GM19099 (cell line): ENCODE data around the gene KRTAP10-4.
"Not testable (repeated sequence)": the region's sequence is repeated elsewhere in the genome, so short reads cannot be mapped to it uniquely, and the experiment has no call there.

ENCODE experiments used
- POLR2A ChIP-seq: IDR thresholded peaks from 3 replicates; pipeline ENCODE4 v1.6.1; 2011; ENCODE audit warnings: low read depth; ENCODE audit not compliant: insufficient read length; ENCODE audit errors: extremely low read depth

The KRTAP10-4 gene, protein sequence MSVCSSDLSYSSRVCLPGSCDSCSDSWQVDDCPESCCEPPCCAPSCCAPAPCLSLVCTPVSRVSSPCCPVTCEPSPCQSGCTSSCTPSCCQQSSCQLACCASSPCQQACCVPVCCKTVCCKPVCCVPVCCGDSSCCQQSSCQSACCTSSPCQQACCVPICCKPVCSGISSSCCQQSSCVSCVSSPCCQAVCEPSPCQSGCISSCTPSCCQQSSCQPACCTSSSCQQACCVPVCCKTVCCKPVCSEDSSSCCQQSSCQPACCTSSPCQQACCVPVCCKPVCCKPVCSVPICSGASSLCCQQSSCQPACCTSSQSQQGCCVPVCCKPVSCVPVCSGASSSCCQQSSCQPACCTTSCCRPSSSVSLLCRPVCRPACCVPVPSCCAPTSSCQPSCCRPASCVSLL

DNA sequence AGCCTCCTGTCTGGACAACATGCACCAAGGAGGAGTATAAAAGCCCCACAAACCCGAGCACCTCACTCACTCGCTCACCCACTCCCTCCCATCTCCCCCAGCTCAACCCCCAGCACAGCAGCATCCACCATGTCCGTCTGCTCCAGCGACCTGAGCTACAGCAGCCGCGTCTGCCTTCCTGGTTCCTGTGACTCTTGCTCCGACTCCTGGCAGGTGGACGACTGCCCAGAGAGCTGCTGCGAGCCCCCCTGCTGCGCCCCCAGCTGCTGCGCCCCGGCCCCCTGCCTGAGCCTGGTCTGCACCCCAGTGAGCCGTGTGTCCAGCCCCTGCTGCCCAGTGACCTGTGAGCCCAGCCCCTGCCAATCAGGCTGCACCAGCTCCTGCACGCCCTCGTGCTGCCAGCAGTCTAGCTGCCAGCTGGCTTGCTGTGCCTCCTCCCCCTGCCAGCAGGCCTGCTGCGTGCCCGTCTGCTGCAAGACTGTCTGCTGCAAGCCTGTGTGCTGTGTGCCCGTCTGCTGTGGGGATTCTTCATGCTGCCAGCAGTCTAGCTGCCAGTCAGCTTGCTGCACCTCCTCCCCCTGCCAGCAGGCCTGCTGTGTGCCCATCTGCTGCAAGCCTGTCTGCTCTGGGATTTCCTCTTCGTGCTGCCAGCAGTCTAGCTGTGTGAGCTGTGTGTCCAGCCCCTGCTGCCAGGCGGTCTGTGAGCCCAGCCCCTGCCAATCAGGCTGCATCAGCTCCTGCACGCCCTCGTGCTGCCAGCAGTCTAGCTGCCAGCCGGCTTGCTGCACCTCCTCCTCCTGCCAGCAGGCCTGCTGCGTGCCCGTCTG, at the start of gene KRTAP10-4:
TSS of gene KRTAP10-4 (plus strand) at position 100 of the 827 bp plus-strand sequence. CDS start at position 130, 30 bp downstream.
- not testable (repeated sequence) for TF ChIP-seq POLR2A

DNA sequence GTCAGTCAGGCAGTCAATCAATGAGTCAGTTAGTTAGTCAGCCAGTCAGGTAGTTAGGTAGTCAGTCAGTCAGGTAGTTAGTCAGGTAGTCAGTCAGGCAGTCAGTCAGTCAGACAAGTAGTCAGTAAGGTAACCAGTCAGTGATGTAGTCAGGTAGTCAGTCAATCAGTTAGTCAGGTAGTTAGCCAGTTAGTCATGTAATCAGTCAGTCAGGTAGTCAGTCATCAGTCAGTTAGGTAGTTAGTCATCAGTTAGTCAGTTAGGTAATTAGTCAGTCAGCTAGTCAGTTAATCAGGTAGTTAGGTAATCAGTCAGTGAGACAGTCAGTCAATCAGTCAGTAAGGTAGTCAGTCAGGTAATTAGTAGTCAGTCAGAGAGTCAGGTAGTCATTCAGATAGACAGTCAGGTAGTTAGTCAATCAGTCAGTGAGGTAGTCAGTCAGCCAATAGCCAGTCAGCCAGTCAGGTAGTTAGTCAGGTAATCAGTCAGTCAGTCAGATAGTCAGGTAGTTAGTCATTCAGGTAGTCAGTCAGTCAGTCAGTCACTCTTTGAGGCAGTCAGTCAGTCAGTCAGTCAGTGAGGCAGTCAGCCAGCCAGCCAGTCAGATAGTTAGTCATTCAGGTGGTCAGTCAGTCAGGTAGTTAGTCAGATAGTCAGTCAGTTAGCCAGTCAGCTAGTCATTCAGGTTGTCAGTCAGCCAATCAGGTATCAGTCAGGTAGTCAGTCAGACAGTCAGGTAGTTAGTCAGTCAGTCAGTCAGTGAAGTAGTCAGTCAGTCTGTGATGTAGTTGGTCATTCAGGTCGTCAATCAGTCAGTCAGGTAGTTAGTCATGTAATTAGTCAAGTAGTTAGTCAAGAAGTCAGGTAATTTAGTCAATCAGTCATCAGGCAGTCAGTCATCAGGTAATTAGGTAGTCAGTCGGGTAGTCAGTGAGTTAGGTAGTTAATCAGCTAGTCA, 48.8 kb upstream of the KRTAP10-4 start:
- TF ChIP-seq POLR2A = no peak

DNA sequence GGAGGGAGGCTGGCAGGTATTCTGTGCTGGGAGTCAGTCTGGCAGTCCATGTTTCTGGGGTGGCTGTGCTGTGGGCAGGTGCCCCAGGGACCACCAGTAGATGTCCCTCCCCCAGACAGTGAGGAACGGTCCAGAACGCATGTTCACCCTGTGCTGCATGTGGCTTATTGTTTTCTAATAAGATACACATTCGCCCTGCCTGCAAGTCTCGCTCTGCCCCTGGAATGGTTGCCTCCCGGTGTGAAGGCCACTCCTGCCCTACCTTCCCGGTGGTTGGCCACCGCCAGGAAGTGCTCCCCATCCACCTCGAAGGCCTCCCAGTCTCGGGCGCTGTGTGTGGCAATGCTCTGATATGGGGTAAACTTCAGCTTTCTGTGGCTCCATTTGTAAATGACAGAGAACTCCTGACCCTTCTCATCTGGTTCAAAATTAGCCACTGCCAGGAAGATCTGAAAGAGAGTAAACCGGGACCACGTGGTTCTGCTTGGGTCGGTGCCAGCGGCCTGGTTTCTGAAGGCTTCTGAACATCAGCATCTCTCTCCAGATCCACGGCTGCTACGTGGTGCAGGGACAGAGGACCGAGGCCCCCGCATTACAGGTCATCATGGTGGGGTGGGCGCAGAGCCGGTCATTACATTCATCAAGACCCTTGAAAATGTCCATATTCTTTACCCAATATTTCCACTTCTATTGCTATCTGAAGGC, 48.0 kb upstream of the KRTAP10-4 start:
- no peak for TF ChIP-seq POLR2A

DNA sequence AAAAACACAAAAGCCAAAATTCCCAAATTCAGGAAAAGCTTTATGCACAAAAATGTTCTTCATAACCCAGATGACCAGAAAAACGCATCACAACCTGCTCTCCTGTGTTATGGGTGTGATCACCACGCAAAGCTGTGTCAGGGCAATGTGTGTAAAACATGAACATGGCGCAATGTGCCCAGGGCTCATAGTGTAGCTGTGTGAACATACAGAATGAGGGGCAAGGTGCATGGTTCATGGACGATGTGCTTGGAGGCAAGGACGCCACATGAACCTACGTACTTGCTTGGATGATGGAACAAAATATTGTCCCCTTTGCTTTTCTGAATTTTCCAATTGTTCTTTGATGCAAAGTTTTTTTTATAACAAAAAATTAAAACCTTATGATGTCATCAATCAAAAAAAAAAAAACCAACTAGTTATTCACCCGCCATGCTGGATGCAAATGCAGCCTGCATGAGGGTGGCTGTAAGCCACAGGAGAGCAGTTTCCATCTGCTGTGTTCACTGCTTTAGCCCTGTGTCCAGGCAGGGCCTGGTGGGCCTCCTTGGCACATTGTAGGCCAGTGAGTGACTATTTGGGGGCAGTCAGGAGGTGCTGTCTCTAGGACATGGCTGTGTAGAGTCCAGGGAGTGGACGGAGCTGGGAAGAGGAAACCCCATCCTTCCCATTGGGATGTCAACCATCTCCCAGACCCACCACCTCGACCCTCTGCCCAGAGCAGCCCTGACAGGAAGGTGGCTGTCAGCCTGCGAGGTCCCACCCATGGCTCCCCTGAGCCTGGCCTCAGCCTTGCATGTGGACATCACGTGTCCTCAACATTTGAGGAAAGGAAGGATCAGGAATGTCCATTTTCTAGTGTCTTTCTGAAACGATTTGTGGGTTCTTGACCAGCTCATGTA, 47.2 kb upstream of the KRTAP10-4 start:
- no peak for TF ChIP-seq POLR2A

DNA sequence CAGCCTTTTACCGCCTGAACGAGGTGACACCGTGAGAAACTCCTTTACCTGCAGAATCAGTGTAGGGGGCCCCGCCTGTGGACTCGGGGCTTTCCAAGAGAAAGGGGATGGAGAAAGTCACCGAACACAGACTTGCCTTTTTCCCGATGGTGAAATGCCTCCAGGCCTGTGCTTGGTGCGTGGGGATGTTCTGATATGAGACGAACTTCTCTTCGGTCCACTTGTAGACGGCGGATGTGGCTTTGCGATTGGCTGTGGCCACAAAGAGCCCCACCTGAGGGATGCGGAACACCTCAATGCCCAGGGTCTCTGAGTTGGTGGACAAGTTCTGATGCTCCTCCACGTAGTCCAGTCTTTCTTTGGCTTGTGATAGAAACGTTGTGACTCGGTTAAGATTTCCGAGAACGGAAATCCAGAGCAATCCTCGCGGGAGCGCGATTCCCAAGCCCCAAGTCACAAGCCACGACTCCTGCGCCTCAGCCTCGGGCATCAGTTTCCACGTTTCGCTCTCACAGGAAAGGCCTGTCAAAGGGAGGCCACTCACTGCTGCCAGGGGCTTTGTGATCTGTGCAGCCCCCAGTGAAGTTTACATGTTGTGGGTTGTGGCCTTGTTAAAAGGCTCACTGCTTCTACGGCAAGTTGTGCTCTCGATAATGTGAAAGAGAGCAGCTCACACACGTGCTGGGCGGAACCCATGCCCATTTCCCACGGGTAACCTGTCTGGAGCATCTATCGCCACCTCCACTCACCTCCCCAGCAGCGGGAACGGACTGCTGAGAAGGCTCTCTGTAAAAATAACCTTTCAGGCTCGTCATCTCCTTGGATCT, 46.2 kb upstream of the KRTAP10-4 start:
- no peak for TF ChIP-seq POLR2A

DNA sequence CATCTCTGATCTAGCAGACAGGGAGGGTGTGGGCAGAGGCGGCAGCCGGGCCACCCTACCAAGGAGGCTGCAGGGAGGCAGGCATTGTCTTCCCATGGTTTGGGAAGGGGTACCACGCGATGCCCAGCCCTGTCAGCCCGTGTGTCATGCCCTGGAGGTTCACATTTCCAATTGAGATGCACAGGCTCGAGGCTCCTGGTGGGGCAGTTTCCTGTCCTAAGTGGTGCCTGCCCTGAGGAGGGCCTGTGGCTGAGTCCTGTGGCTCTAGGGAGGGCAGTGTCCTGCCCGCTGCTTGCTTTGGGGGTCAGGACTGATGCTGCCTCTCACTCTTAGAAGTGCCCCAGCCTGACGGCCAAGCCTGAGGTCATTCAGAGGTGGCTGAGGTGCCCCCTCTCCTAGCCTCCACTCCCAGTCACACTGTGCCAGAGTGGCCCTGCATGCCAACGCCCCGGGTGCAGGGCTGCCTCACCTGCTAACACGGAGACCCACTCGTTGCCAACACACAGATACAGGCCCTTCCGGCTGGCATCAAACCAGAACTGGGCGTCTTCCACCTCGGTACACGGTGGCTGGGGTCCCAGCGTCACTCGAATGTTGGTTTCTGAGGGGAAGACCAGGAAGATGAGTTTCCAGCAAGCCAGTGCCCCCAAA, 45.4 kb upstream of the KRTAP10-4 start:
- no peak for TF ChIP-seq POLR2A

DNA sequence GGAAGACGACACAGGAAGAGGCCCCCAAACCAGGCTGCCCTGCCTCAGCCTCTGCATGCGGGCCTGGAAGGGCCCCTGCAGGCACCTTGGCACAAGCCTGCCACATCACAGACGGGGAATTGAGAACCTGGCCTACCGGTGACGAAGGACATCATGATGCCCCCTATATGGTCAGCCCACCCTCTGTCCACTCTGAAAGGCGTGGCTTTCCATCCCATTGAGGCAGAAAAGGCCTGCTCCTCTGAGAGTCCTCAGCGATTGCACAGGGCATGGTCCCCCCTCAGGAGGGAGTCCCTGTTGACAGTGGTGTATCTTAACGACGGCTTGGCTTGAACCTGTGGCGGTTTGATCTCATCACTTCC, 44.9 kb upstream of the KRTAP10-4 start:
- no peak for TF ChIP-seq POLR2A

DNA sequence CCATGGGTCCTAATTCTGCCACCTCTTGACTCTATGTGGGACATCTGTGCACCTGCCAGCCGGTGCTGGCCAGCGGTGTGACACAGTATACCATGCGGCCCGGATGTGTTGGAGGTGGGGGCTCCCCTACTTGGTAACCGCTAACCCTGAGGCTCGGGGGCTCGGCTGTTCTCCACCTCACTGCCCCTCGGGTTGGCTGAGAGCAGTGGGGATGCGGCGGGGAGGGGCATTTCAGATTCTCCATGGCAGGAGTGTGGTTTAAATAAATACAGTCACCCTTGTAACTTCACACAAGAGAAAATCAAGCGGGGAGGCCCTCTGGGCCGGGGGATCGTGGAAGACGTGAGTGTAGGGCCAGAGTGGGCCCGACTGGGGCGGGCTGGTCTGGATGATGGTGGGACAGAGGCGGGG, 44.5 kb upstream of the KRTAP10-4 start:
- no peak for TF ChIP-seq POLR2A

DNA sequence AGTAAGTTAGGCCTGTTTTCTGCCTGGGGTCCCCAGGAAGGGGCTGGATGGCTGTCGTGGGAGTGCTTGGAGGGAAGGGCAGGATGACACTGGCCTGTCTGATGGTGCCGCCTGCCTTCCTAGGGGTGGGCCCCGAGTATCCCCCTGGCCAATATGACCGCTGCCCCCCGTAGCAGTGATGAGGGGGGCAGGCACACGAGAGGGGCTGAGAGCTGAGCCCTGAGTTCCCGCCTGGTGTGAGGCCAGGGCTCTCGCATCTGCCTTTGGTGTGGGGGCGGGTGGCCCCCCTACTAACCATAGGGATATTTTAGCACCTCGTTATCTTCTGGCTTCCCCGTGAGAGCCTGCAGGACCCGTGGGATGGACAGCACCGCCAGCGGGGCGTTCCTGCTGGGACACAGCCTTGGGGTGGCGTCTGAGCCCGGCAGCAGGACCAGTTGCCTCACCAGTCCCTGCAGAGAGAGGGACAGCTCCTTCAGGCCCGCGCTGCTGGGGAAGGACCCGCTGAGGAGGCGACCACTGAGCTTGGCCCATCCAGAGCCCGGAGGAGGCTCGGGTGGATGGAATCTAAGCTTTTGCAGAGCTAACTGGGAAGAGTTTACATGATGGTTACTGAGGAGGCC, 43.9 kb upstream of the KRTAP10-4 start:
- TF ChIP-seq POLR2A = no peak

DNA sequence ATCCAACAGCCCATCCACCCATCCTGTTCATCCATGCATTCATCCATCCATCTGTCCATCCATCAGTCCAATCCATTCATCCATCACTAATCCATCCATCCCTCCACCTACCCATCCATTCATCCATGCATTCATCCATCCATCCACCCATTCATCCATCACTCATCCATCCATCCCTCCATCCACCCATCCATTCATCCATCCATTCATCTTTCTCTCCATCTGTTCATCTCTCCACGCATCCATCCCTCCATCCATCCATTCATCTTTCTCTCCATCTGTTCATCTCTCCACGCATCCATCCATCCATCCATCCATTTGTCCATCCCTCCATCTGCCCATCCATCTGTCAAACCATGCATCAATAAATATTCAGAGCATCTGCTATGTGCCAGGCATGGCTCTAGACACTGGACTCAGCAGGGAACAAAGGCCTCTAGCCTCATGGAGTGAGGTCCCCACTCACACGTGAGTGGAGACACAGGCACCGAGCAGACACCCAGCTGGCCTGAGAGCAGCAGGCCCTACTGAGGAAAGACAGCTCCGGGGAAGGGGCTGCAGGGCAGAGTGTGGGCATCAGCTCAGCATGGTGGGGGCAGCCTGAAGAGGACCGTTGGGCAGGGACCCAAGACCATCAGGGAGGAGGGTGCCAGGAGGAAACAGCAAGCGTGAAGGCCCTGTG, 43.2 kb upstream of the KRTAP10-4 start:
- no peak for TF ChIP-seq POLR2A
